ENCODE results near the gene SMIM35.
"Not testable (repeated sequence)": the region's sequence is repeated elsewhere in the genome, so short reads cannot be mapped to it uniquely, and the experiment has no call there.

SMIM35 gene

DNA sequence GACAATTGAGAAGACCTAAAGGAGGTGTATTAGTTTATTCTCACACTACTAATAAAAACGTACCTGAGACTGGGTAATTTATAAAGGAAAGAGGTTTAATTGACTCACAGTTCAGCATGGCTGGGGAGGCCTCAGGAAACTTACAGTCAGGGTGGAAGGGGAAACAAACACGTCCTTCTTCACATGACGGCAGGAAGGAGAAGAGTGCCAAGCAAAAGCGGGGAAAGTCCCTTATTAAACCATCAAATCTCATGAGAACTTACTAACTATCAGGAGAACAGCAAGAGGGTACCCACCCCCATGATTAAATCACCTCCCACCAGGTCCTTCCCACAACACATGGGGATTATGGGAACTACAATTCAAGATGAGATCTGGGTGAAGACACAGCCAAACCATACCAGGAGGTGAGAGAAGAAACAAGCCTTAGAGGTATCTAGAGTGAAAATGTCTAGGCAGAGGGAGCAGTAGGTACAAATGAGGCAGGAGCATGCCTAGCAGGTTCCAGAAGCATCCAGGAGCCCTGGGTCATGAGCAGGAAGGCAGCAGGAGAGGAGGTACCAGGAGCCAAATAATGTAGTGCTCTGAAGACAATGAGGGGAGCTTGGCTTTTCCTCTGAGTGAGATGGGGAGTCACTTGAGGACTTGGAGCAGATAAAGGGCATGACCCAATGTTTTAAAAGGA, 69.0 kb downstream of the SMIM35 start:
- DNase-seq = no peak

DNA sequence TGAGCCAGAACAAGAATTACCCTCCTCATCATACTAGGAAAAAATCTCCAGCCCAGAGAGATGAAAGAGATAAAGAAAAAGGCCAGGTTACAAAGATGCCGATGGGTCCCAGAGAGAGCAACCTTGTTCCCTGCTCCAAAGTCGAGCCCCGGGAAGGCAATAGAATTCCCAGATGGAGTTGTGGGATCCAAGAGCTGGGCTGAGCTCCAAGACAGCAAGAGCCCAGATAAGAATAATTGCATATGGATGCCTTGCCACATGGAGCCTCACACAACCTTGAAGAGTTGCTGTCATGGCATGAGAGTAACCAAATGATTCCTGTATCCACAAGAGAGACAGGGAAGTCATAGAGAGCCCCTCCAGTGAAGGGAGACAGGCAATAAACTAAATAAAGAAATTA, 69.7 kb downstream of the SMIM35 start:
- DNase-seq = no peak

DNA sequence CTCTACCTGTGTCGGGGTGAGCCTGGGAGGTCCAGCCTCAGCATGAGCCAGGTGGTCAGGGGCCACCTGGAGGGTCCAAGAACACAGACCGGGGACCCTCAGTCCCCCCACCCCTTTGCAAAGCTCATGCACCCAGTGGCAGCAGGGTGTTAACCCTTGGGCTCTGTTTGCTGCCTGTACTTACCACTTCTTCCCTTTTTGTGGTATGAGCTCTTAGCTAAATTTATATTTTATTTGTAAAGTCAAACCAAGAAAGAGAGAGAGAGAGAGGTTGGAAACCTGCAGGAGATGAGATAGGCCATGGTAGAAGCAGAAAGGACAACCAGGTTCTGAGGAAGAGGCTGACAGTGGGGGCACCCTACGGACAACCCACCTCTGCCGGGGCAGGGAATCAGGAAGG, 70.7 kb downstream of the SMIM35 start:
- no peak for DNase-seq

DNA sequence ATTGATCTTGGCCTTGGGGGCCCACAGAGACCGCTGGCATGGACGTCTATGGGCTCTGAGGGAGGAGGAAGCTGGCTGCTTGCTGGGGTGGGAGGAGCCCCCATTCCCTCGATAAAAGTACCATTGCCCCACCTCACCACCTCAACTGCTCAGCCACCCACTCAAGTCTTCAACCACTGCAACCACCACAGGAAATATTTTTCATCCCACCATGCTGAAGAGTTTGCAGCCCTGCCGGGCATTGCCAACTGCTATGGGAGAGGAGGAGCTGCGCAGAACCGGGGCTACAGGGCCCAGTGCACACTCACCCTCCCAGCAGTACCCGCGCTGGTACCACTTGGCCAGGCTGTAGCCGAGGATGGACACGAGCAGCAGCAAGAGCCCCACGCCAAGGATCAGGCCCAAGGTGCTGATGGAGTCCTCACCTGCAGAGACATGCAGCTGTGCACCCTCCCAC, 71.3 kb downstream of the SMIM35 start:
- no peak for DNase-seq

DNA sequence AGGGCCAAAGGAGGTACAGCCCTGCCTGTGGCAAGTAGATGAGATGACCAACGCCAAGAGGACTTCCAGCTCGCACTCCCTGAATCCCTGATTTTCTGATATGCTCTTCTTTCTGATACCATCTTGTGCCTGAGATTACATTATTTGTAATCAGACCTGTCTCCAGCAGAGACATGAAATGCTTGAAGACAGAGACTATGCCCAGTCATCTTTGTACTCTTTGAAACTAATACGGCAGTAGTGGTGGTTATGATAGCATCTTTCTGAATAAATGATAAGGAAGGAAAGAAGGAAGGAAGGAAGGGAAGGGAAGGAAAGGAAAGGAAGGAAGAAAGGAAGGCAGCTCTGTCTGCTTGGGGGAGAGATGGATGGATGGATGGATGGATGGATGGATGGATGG, 72.7 kb downstream of the SMIM35 start:
- no peak for DNase-seq

DNA sequence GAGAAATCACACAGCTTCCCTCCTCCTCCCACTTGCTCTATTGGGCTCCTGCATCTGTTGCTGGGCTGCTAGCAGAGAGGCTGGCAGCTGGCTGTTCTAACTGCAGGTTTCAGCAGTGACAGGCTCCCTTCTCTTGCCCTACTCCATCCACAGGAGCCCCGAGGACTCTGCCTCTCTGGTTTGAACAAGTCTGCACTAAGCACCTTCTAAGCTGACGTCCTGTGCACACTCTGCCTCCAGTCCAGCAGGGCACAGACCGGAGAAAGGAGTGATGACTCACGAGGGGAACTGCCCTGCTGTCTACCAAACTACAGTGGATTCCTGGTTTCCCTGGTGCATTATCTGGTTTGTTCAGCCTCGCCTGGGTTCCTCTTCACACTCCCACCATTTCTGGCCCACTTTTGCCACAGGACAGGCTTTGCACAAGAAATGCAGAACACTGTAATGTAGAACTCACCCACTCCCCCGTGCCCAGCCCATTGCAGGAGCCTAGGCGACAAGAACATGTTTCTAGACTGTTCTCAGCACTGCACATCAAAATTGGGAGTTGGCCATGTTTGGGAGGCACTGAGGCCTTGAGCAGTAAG, 74.6 kb downstream of the SMIM35 start:
- DNase-seq = no peak

DNA sequence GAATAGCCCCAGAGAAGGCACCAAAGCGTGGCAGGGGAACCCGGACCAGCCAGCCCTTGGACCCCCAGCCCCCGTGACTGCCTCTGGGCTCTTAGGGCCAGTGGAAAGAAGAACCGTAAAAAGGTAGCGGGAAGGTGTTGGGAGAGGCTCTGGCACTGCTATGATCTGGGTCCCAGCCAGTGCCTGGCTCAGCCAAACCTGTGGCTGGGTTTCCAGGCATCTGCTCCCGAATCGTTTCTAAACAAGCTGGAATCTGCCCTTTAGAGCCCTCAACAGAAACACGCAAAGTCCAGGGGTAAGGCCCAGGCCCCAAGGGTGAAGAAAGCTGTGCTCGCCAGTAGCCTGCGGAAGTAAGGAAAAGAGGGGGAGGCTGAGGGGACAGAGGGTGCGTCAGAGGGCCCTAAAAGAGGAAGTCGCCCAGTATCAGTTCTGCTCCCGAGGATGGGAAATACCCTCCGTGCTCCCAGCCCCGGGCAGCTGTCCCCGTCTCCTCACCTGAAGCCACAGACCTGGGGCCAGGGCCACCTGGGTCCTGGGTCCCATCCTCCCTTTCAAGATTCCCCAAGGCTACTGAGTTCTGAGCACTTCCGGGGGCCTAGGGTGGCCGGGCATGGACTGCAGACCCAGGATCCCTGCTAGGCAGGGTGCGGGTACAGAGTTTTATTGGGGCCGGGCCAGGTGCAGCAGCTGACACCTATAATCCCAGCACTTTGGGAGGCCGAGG, 75.9 kb downstream of the SMIM35 start:
- DNase-seq = peak; percentile 71

DNA sequence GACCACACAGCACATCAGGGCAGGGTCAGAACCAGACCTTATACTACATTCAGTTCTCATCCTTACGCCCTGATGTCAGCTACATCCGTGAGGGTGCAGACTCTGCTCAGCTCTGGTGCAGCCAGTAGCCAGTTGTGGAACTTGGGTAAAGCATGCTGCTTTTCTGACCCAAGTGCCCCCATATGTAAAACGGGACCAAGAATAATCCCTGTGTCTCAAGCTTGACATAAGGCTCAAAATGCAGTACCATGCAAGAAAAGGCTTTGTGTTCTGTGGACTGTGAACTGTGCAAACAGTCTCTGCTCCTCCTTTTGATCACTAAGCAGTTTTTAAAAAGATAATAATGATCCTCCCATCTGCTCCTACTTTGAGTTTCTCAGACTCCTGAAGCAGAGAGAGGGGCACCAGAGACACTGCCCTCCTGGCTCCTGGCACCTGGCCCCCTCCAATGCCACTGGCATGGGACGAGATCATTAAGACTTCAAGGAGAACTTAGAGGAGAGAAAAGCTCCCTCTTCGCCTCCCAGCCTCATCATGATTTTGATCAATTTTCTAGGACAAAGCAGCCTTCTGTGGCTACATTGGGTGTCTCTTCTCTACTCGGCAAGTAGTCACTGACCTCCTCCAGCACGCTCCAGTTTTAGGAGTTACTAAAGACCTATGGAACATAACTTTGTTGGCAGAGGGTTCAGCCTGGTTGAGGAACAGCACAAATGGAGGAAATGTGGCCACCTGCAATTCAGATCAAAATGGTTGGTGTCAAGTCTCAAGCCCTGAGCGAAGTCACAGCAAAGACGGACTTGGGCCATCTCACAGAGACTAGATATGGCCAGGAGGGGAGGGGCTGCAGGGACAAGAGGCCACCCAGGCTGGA, 76.7 kb downstream of the SMIM35 start:
- DNase-seq = no peak

DNA sequence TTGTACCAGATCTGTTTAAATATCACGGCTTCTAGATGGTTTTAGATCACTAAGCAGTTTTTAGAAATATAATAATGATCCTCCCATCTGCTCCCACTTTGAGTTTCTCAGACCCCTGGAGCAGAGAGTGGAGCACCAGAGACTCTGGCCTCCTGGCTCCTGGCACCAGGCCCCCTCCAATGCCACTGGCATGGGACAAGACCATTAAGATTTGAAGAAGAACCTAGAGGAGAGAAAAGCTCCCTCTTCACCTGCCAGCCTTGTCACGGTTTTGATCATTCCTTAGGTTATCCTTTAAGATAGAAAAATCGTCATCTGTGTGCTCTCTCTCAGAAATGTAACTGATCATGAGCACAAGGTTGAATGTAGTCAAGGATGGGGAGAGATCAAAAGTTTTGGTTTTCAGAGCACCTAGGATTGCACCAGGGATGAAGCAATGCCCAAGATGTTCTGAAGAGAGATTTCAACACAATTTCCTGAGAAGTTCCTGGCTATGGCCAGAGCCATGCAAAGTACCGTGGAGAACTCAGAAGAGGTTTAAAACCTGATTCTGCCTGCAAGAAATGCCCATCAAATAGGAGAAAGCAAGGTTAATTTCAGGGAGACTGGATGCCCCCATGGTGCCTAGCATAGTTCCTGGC, 78.4 kb downstream of the SMIM35 start:
- no peak for DNase-seq

DNA sequence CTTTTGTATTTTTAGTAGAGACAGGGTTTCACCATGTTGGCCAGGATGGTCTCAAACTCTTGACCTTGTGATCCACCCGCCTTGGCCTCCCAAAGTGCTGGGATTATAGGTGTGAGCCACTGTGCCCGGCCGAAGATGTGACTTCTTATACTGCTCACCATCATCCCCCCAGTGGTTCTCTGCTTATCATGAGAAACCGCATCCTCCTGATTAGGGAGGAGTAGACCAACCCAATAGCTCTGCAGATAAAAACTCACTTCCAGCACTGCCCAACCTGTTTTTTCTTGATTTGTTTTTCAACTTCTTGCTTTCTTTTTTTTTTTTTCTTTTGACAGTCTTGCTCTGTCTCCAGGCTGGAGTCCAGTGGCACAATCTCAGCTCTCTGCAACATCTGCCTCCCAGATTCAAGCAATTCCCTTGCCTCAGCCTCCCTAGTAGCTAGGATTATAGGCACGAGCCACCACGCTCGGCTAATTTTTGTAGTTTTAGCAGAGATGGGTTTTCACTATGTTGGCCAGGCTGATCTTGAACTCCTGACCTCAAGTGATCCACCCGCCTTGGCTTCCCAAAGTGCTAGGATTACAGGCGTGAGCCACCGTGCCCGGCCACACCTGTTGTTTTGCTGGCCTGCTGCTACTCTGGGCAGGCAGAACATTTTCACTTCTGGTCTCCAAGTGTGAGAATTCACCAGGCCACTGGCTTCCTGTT, 79.0 kb downstream of the SMIM35 start:
- DNase-seq = not testable (repeated sequence)

DNA sequence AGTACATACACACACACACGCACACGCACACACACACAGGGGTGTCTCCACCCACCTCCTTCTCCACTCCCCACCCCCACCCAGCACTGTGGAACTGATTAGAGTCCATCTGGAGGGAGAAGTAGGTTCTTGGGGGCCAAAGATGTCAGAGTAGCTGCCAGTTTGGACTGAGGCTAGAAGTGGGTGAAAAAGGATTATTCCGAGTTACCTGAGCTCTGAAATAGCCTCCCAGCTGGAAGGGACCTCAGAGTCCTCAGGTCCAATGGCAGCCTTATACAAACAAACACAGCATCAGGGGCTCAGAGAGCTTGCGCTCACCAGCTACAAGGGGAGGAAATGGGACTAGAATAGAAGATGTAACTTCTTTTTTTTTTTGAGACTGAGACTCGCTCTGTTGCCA, 79.7 kb downstream of the SMIM35 start:
- DNase-seq = no peak

DNA sequence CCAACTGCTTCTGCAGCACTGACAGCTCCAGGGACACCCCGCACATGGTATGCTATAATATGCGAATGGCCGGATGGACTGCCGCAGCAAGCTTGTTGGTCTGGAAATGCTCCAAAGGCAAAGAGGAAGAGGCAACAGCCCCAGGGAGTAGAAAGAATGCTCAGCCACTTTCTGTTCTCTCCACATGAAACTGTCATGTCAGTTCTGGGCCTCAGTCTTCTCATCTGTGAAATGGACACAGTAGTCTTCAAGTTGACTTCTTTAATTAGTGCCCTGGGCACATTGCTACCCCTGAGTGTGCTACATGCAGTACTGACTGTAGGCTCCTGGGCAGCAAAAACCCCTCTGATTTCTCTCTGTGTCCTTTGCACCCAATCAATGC, 80.6 kb downstream of the SMIM35 start:
- no peak for DNase-seq

DNA sequence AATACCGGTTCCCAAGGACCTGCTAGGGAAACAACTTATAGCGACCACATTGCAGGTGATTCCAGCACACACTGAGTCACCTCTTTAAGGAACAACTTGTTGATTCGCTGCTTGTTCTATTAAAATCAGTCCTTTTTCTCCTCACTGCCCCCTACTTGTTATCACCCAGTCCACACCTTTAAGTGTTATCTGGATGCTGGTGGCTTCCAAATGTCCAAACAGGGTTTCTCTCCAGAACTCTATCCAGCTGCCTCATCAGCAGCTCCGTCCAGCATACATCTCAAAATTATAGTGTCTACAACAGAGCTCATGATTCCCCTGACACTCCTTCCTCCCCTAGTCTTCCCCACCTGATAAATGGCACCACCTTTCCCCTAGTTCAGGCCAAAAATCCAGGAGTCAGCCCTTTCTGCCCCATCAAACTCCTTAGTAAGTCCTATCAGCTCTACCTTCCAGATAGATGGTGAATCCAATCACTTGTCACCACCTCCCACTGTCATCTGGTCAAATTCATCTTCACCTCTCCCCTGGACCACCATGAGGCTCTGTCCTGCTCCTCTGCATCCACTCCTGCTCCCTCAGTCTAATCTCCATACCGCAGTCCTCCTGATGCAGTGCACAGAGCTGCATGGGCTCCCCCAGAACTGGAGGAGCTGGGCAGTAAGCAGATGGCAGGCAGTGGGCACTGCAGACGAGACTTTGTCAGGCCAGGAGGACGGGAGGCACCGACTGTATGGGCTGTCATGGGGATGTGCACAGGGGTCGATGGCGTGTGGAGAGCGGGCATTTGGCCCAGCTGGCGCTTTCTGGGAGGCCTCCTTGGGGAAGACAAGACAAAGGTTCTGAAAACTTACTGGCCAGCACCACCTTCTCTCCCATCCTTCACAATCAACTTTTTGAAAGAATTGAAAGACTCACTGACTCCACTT, 81.3 kb downstream of the SMIM35 start:
- DNase-seq = no peak

DNA sequence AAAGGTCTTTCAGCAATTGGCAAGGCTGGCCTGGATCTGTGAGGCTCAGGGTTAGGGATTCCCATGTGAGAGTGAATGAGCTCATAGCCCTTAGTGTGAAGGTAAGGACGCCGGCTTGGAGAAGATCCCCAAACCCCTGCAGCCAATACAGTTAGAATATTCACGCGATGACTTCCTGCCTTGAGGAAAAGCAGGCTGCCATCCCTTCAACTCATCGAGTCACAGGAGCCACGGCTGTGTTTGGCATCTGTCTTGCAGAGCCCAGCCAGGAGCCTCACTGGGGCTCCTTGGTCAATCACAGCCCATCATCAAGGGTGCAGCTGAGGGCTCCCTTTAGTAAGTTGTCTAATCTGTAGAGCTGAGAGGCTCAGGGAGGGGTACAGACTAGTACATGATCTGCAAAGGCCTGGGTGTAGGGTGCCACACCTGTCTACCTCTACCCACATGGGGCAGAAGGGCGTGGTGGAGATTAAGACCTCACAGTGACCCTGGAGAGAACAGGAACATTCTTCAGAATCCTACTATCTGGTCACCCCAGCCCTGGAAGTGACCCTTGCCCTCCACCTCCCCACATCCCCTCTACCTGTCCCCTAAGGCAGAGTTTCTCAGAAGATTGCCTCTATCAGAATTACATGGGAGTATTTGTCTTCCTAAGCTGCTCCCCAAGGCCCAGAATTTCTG, 82.1 kb downstream of the SMIM35 start:
- DNase-seq = no peak

DNA sequence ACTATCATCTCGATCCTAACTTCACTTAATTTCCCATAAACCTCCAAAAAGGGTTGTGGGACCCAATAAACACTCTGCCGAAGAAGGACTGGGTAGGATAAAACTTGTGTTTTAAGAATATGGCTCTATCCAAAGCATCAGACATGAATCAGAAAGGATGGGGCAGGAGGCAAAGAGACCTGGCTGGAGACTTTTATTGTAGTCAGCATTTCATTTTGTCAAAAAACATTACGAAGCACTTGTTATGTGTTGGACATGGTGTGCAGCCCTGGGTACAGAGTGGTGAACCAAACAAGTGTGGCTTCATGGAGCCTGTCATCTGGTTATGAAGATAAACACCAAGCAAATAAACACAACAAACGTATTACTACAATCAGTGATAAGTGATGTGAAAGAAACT, 83.3 kb downstream of the SMIM35 start:
- DNase-seq = no peak

DNA sequence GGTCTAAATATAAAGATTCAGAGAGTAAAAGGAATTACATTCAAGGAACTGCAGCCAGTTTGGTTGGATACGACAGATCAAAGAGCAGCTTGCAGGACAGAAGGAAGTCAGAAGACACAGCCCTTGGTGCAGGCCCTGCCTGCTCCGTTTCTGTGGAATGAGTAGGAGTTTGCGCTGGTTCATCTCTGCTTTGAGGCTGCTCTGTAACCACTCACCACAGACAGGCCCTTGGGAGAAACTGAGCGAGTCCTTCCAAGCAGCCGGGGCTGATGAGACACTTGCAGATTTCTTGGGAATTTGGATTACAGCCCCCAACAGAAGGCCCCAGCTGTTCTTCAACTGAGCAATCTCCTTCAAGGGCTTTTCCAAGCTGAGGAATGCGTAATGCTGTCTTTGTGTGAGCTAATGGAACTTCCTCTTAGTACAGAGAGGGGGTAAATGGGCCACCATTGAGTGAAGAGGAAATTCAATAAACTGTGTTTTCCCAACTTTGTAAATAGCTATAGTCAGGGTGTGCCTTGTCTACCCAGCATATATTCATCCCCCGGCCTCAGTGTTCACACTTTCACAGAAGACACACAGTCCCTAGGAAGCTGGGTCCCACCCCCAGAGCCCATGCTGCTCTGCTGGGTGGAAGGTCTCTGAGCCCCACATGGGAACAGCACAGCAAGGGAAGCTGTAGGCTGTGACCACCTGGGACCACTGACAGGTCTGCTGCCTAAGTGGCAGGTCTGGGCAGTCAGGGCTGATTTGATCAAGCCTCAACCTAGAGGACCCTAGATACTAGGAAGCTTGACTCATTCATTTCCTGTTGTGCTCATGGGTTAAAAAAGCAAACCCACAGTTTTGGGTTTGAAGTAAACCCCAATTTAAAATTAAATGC, 84.0 kb downstream of the SMIM35 start:
- peak; percentile 58 for DNase-seq

DNA sequence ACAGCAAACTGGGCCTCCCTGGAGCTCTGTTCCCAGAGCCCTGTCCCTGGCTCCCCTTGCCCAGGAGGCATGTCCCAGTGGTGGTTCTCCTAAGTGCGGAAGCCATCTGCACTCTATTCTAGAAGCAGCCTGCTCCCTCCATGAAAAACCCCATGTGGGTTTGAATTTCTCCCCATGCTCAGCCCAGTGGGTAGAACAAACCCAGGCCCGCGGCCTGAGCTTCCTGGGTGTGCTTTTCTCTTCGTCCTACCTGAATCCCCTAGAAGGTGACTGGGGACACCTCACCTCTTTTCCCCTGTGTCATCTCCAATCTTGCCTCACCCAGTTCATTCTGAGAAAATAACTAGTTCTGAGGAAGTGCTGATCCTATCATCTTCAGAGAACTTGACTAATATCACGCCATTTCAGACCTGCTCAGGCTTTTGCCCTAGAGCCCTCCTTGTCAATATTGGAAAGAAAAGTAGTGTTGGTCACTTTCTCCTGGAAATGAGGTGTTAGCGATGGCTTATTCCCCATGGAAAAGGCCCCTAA, 84.7 kb downstream of the SMIM35 start:
- DNase-seq = no peak

DNA sequence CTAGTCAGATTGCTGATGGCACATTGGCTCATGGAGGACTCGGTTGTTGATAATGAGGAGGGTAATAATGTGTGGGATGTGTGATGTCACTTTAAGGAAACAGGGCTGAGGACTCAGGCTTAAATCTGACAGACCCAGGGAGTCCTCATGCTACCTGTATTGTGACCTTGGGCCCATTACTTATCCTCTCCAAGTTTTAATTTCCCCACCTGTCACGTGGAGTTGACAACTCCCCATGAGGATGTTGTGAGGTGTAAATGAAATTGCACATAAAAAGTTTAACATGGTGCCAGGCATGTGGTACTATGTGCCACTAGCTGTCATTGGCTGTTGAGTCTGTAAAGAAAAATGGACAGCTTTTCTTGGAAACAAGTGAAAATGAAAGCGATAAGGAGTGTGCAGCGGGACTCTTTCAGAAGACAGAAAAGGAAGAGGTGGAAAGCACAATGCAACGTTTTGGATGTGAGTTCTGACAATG, 85.2 kb downstream of the SMIM35 start:
- no peak for DNase-seq

DNA sequence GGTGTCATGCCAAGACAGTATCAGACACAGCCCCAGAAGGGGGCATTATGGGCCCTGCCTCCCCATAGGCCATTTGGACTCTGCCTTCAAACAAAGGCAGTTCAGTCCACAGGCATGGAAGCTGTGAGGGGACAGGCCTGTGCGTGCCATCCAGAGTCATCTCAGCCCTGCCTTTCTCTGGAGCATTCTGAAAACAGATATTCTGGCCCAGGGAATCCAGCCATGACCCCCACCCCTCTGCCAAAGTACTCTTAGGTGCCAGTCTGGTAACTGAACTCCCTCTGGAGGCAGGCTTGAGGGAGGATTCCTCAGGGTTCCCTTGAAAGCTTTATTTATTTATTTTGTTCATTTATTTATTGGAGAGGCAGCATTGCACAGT, 85.9 kb downstream of the SMIM35 start:
- DNase-seq = no peak
